Occipital lobe (tissue), 2 donors: ENCODE measurements around the gene COL27A1. TPM values are rescaled to one million over a fixed set of nuclear protein-coding genes. Genes with fewer than 3 reads are reported as not detected.

Source experiments
- DNase-seq: peaks from one replicate; lab custom pipeline; 2025; lab: John Stamatoyannopoulos, UW
- total RNA-seq: library from RNA; depleted of rRNA; stranded (reverse); fragments of >200 nt; gene quantifications from one replicate; pipeline ENCODE4 v1.2.3, GENCODE V29; 2014

Gene COL27A1
- total RNA-seq, 1 donor from 2014 or later: 1.4 TPM

DNA sequence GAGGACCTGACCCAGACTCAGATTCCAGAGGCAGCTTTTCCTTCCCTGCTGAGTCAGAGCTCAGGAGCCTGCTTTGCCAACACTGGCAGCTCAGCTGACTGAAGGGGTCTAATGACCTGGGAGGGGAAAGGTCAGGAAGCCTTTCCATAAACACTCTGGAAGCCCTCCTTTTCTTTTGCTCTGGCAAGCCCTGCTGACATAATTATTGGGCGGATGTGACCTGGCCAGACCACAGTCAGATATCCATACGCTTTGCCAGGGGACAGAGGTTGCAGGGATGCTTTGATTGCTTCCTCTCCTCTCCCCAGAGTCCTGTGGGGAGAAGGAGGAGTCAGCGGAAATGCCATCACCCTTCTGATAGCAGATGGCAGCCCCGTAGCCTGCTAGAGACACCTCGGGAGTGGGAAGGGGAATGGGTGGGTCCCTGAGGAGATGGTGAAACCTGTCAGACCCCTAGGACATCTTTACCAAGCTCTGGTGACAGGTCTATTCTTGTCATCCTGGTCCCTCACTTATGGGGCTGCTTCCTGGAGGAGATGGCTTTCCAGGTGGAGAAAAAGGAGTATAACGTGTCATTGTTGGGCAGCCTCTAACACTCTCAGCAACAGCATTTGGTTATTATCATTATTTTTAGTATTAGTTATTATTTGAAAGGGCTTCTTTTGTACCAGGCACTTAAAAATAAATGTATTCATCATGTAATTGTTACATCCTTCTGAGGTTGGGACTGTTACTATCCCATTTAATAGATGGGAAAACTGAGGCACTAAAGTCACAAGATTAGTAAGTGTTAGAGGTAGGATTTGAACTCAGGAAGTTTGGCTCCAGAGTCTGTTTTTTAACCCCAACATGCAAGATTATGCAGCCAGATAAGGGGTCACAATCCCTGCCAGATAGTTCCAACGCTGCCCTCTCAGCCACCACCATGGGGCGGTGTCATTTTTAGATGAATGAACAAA, 11.6 kb downstream of the COL27A1 start:
- DNase-seq: no peak

GRCh38 chr9:114167591-114168091, 12.3 kb downstream of the COL27A1 start:
- no peak for DNase-seq

DNA sequence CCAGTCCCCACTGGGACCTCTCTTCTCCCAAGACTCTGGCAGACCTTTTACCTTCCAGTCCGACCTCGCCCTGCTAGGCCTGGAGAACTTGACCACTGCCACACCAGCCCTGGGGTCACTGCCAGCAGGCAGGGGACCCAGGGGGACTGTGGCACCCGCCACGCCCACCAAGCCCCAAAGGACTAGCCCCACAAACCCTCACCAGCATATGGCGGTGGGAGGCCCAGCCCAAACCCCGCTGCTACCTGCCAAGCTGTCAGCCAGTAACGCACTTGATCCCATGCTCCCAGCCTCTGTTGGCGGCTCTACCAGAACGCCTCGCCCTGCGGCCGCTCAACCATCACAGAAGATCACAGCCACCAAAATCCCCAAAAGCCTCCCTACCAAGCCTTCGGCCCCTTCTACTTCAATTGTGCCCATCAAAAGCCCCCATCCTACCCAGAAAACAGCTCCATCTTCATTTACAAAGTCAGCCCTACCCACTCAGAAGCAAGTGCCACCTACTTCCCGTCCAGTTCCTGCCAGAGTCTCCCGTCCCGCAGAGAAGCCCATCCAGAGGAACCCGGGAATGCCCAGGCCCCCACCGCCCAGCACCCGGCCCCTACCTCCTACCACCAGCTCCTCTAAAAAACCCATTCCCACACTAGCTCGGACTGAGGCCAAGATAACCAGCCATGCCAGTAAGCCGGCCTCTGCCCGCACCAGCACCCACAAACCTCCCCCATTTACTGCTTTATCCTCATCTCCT, 13.1 kb downstream of the COL27A1 start:
- DNase-seq: no peak

GRCh38 chr9:114169029-114169951, 14.0 kb downstream of the COL27A1 start:
- no peak for DNase-seq

GRCh38 chr9:114169952-114170770, 14.8 kb downstream of the COL27A1 start:
- DNase-seq: no peak

GRCh38 chr9:114170771-114171461, 15.6 kb downstream of the COL27A1 start:
- DNase-seq: no peak

- DNase-seq: no peak
Observed at GRCh38 chr9:114171500-114171899, 16.2 kb downstream of the COL27A1 start.

GRCh38 chr9:114172981-114173833, 17.9 kb downstream of the COL27A1 start:
- no peak for DNase-seq

DNA sequence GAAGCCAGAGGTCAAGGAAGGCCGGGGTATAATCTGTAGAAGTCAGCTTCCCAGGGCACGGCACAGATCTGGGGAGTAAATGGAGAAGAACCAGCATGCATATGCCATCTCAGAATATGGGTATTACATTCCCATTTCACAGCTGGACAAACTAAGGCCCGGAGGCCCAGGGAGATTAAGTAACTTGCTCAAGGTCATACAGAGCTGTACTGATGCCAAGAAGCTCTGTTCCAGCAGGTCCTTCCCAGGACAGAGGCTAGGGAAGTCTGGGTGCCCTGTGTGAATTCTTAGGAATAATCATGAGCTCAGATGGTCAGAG, 19.2 kb downstream of the COL27A1 start:
- DNase-seq: no peak

DNA sequence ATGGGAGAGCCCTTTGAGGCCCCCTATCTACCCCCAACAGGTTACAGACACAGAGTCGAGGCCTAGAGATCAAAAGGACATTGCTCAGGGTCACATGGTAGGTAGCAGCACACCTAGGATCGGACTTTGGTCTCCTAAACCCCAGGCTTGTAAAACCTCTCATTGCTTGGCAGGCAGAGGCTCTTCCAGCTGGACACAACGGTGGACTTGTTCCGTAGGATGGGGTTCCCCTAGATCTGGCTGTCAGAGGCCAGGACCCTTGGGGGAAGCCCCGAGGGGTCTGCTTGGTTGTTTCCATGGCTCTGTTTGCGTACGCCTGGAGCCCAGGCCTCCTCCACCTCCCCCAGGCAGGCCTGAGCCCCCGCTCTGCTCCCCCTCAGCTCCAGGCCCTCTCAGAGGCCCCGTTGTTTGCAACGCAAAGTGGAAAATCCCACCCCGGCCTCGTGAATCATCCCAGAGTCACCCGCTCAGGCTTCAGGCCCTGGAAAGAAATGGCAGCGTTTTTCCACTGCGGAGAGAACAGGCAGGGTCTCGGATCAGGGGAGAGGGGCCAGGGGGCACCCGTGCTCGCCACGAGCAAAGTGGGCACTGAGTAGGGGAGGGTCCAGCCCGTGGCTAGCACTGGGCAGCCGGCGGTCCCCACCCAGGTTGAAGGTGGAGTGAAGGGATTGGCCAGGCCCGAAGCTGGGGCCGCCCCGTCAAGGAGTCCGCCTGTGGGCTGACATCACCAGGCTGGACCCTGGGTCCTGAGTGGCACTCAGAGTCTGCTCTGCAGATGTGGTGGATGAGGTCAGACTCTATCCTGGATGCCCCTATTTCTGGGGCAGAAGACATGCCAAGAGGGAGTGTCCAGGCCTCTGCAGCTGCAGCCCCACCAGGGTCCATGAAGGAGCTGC, 19.8 kb downstream of the COL27A1 start:
- DNase-seq: peak; percentile 22

DNA sequence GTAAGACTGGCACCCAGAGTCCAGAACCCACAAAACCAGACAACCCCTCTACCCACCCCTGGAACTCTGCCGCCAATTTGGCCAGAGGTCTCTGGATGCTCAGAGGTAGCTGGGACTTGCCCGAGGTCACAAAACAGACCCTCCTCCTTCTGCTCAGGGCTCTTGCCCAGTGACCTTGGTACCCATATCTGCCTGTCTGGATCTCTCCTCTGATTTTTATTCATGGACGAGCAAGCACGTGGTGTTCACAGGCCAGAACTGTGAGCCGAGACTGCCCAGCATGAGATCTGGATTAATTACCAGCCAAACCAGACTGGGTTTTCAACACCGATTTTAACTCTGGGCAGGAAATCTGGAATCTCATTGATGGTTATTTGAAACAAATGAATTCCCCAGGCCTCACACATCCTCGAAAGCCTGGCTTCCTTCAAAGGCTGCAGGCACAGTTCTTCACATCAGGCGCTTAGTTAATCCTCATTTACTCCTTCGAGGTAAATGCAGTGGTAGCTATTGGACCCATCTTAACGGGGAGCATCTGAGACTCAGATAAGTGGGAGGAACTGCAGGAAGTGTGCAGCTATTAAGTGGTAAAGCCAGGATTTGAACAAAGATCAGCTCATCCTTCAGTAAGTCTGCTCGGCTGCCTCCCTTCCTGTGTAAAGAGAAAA, 21.4 kb downstream of the COL27A1 start:
- no peak for DNase-seq

DNA sequence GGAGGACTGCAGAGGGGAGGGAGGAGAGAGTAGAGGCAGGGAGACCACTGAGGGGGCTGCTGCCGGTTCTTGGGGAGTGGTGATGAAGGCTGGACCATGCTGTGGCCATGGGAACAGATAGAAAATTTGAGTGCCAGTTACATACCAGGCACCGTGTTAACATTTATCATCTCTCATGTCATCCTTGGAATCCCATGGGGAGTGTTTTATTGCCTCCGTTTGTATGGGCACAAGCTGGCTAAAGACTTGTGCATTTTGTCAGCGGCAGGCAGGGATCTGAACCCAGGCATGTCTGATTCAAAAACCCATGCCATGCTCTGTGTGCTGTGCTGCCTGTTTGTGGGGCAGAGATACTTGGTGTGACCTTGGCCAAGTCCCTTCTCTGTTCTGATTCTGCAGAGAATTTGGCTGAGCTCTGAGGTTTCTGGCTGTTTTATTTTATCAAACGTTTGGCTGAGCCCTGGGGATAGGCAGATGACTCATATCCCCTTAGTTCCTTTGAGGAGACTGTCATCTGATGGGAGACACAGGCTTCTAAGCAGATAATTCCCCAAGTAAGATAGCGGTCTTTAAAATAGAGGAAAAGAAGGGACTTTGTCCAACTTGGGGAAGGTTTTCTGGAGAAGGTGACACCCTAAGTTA, 22.2 kb downstream of the COL27A1 start:
- no peak for DNase-seq

DNA sequence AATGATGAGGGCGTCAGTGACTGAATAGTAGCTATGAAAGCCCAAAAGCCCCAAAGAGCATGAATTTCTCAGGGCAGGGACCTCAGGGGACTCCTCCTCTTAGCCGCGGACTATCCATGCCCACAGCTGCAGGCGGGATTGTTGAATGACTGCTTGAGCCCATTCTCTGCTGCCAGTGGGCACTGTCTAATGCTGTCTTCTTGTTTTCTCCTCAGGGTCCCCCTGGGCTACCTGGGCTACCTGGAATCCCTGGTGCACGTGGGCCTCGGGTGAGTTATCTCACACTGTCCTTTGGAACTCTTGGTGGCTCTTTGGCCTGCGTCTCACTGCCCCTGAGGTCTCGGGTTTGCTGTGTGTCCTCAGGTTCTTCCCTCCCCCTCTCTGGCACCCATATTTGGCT, 22.7 kb downstream of the COL27A1 start:
- DNase-seq: no peak

GRCh38 chr9:114178756-114179450, 23.6 kb downstream of the COL27A1 start:
- peak; percentile 38 for DNase-seq

- no peak for DNase-seq
Observed at GRCh38 chr9:114179516-114179915, 24.2 kb downstream of the COL27A1 start.
